ENCODE data around the gene SHISAL1. TPM values are rescaled to one million over a fixed set of nuclear protein-coding genes. Genes with fewer than 3 reads are reported as not detected.

Gene SHISAL1
- total RNA-seq, 1 donor from 2014 or later: 5.0 TPM

GRCh38 chr22:44254811-44255210, 57.9 kb downstream of the SHISAL1 start:
- DNase-seq (ENCODE audit: extremely low spot score, unreplicated experiment): peak; percentile 51
- no peaks in the 10 kb centered on the region for H3K4me1 Mint-ChIP-seq (ENCODE audit: unreplicated experiment)
- H3K27me3 Mint-ChIP-seq (ENCODE audit: unreplicated experiment): peaks cover 12% of the 10 kb centered on the region
- H3K36me3 Mint-ChIP-seq (ENCODE audit: unreplicated experiment): peaks cover under 1% of the 10 kb centered on the region
- peaks cover 6% of the 10 kb centered on the region for H3K9me3 Mint-ChIP-seq (ENCODE audit: unreplicated experiment)
- no peak for TF ChIP-seq CTCF (IDR thresholded peaks at IDR 0.05)
- no peak overlapping the region for H3K4me3 Mint-ChIP-seq (ENCODE audit: unreplicated experiment)
- H3K27ac Mint-ChIP-seq (ENCODE audit: unreplicated experiment): no peak overlapping the region

DNA sequence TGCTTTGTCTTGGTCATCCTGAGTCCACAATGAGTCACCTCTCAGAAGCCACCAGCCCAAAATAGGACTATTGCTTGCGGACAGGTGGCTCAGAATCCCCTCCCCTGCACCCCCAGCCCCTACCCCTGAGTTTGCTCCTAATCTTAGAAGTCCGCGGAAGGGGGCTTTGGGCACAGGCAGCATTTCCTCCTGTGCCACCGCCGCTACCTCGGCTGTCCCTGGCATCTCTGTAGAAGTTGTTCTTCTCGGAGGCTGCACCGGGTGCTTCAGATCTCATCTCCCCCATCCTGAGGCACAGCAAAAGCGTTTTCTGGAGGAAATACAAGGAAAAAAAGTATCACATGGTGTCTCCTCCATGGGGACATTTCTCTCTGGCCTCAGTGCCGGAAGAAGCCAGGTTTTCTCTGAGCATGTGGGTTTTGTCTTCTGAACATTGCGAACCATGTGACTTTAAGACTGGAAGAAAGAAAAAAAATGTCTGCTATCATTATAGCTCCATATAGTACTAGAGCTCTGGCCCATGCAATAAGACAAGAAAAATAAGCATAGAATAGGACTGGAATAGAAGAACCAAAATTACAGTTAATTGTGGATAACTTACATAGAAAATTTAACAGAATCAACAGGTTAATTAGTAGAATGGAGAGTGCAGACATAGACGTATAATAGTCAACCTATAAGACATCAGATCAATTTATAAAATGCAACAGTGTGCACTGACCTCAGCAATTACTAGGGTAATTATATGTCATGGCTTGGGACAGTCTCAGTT, 63.2 kb downstream of the SHISAL1 start:
- Mint-ChIP-seq H3K36me3 (ENCODE audit: unreplicated experiment) (peaks cover 6% of the 10 kb centered on the region), H3K27me3 (ENCODE audit: unreplicated experiment) (peaks cover 3% of the 10 kb centered on the region), H3K9me3 (ENCODE audit: unreplicated experiment) (peaks cover 9% of the 10 kb centered on the region), H3K4me1 (ENCODE audit: unreplicated experiment) (no peaks in the 10 kb centered on the region), H3K27ac (ENCODE audit: unreplicated experiment) (no peak overlapping the region), H3K4me3 (ENCODE audit: unreplicated experiment) (no peak overlapping the region)
- TF ChIP-seq CTCF (IDR thresholded peaks at IDR 0.05): no peak
- DNase-seq (ENCODE audit: extremely low spot score, unreplicated experiment): peak; percentile 74

DNA sequence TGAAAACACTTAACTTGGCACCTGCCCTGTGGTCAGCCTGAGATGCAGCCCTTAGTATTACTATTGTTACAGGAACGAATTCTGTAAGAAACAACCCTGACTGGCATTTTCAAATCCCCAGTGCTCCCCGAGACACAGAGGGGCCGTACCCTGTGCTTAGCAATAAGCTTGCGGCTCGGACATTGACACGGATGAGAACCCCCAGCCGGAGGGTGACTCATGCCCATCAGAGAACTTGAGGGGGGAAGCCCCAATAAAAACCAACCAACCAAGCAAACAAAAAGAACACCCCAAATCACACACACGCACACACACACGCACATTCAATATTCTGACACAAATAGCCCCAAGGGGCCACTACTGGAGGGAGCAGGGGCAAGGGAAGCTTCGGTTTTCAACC, 63.8 kb downstream of the SHISAL1 start:
- H3K9me3 Mint-ChIP-seq (ENCODE audit: unreplicated experiment): peaks cover 9% of the 10 kb centered on the region
- peak; percentile 54 for DNase-seq (ENCODE audit: extremely low spot score, unreplicated experiment)
- no peaks in the 10 kb centered on the region for H3K4me1 Mint-ChIP-seq (ENCODE audit: unreplicated experiment)
- H3K27me3 Mint-ChIP-seq (ENCODE audit: unreplicated experiment): peaks cover 3% of the 10 kb centered on the region
- H3K36me3 Mint-ChIP-seq (ENCODE audit: unreplicated experiment): peaks cover 6% of the 10 kb centered on the region
- H3K27ac Mint-ChIP-seq (ENCODE audit: unreplicated experiment): no peak overlapping the region
- no peak for TF ChIP-seq CTCF (IDR thresholded peaks at IDR 0.05)
- H3K4me3 Mint-ChIP-seq (ENCODE audit: unreplicated experiment): no peak overlapping the region

DNA sequence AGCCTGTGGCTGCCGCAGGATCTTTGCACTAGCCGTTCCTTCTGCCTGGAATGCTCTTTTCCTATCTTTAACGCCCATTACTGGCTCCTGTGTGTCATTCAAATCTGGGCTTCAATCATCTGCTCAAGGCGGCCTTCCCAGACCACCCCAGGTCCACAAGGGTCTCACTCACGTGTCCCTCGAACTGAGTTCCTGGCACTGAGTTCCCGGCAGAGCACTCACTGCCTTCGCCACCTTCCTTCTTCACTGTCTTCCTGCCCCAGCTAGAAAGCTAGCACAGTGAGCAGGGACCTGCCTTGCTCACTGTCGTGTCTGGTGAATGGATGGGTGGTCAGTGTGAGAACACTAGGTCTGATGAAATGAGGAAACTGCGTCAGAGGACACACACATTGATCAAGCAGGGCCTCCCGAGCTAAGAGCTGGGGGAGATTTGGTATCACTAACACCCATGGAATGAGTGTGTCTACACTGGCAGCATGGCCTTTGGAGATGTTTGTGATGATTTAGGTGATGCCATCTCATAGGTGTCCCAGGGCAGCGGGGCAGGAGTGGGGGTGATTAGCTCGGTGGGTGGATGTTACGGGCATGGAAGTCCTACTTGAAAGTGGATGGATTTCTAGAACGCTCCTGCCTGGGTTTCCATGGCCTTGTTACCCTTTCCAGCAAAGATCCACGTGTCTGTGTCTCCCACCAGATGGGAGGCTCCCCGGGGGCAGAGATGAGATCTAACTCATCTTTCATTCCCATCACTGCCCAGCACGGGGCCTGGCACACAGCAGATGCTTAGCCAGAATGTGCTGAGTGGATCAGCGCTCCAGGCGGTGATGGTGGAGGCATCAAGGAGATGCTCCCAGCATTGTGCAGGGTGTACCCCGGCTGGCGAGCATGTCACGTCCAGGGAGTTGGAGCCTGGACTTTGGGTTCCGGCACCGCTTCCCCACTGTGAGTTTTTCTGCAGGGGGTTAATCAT, 64.5 kb downstream of the SHISAL1 start:
- Mint-ChIP-seq H3K36me3 (ENCODE audit: unreplicated experiment) (peaks cover 6% of the 10 kb centered on the region), H3K4me3 (ENCODE audit: unreplicated experiment) (no peak overlapping the region), H3K27me3 (ENCODE audit: unreplicated experiment) (peaks cover 3% of the 10 kb centered on the region), H3K9me3 (ENCODE audit: unreplicated experiment) (peaks cover 9% of the 10 kb centered on the region), H3K4me1 (ENCODE audit: unreplicated experiment) (no peaks in the 10 kb centered on the region), H3K27ac (ENCODE audit: unreplicated experiment) (no peak overlapping the region)
- TF ChIP-seq CTCF (IDR thresholded peaks at IDR 0.05): no peak
- DNase-seq (ENCODE audit: extremely low spot score, unreplicated experiment): peak; percentile 73

DNA sequence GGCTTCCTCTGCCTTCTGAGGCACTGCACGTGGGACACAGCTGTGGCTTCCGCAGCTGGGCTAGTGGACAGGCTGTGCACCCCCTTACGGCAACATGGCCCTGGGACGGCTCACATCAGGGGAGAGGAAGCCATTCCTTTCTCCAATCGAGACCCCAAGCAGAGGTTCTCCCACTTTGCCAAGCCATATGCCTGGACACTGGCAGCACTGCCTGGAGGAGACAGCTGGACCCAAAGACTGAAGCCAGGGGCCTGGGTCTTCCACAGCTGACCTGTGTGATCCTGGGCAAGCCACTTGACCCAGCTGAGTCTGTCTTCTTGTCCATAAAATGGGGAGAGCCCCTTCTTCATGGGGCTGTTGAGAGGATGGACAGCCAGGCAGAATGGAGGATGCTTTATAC, 65.4 kb downstream of the SHISAL1 start:
- peaks cover 3% of the 10 kb centered on the region for H3K27me3 Mint-ChIP-seq (ENCODE audit: unreplicated experiment)
- H3K27ac Mint-ChIP-seq (ENCODE audit: unreplicated experiment): no peak overlapping the region
- peaks cover 9% of the 10 kb centered on the region for H3K9me3 Mint-ChIP-seq (ENCODE audit: unreplicated experiment)
- H3K4me1 Mint-ChIP-seq (ENCODE audit: unreplicated experiment): no peaks in the 10 kb centered on the region
- no peak overlapping the region for H3K4me3 Mint-ChIP-seq (ENCODE audit: unreplicated experiment)
- peak; percentile 57 for DNase-seq (ENCODE audit: extremely low spot score, unreplicated experiment)
- peaks cover 6% of the 10 kb centered on the region for H3K36me3 Mint-ChIP-seq (ENCODE audit: unreplicated experiment)
- no peak for TF ChIP-seq CTCF (IDR thresholded peaks at IDR 0.05)
